Smooth muscle cell of the umbilical artery (primary cell): Measurements from ENCODE around the gene TMEM213. TPM values are rescaled to one million over a fixed set of nuclear protein-coding genes. Genes with fewer than 3 reads are reported as not detected.

Experiments
- total RNA-seq: library from RNA; depleted of rRNA; stranded (reverse); fragments of >200 nt; gene quantifications from 2 replicates; pipeline ENCODE4 v1.2.3, GENCODE V29; 2014

TMEM213 gene, protein sequence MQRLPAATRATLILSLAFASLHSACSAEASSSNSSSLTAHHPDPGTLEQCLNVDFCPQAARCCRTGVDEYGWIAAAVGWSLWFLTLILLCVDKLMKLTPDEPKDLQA
- total RNA-seq = not detected in 2 replicates

GRCh38 chr7:138797715-138798320 is at the start of gene TMEM213, which contains the start of gene ATP6V0A4:
TMEM213 (plus strand) TSS chr7:138797994; CDS start chr7:138798105, 111 bp downstream.
ATP6V0A4 (minus strand) TSS chr7:138798196; CDS start chr7:138771247, 26,949 bp downstream.

Other genes with a start within 250 kb of the TMEM213 start
- gene SVOPL, start 96.6 kb upstream of the TMEM213 start, total RNA-seq = under 0.01 TPM in 2 replicates
- 0.30 and 0.37 TPM in 2 replicates for gene ATP6V0A4, start 202 bp downstream of the TMEM213 start, total RNA-seq
- 3.6 and 4.5 TPM in 2 replicates for gene KIAA1549, start 183.4 kb downstream of the TMEM213 start, total RNA-seq
- gene ZC3HAV1L, start 238.0 kb downstream of the TMEM213 start, total RNA-seq = 17.5 and 20.2 TPM in 2 replicates